ENCODE measurements around the gene FBLN1.

Gene FBLN1

GRCh38 chr22:45574069-45574703, 71.5 kb downstream of the FBLN1 start:
- peak; percentile 31 for DNase-seq

- no peak for DNase-seq
These were observed 72.5 kb downstream of the FBLN1 start for GRCh38 chr22:45575173-45575572.

- DNase-seq: no peak
These were observed 73.1 kb downstream of the FBLN1 start for GRCh38 chr22:45575607-45576272.

GRCh38 chr22:45576273-45576625, 73.6 kb downstream of the FBLN1 start:
- DNase-seq: no peak

- no peak for DNase-seq
These were observed 74.2 kb downstream of the FBLN1 start for GRCh38 chr22:45576730-45577464.

GRCh38 chr22:45577746-45578523, 75.3 kb downstream of the FBLN1 start:
- peak; percentile 27 for DNase-seq

- DNase-seq: no peak
These were observed 76.0 kb downstream of the FBLN1 start for GRCh38 chr22:45578524-45579147.

- DNase-seq: no peak
These were observed 76.6 kb downstream of the FBLN1 start for GRCh38 chr22:45579306-45579705.

GRCh38 chr22:45579806-45580725, 77.4 kb downstream of the FBLN1 start:
- no peak for DNase-seq

GRCh38 chr22:45580726-45581381, 78.2 kb downstream of the FBLN1 start:
- no peak for DNase-seq

- no peak for DNase-seq
These were observed 78.9 kb downstream of the FBLN1 start for GRCh38 chr22:45581549-45582080.

- no peak for DNase-seq
These were observed 79.7 kb downstream of the FBLN1 start for GRCh38 chr22:45582236-45582954.

GRCh38 chr22:45582955-45583320, 80.3 kb downstream of the FBLN1 start:
- DNase-seq: no peak

GRCh38 chr22:45583504-45583903, 80.8 kb downstream of the FBLN1 start:
- DNase-seq: no peak

- DNase-seq: no peak
These were observed 81.5 kb downstream of the FBLN1 start for GRCh38 chr22:45584121-45584570.

- no peak for DNase-seq
These were observed 82.1 kb downstream of the FBLN1 start for GRCh38 chr22:45584621-45585436.

- DNase-seq: no peak
These were observed 82.7 kb downstream of the FBLN1 start for GRCh38 chr22:45585437-45585755.

GRCh38 chr22:45585946-45586540, 83.4 kb downstream of the FBLN1 start:
- DNase-seq: no peak
